WTC11 (cell line): ENCODE measurements around the gene SMIM1. TPM values are rescaled to one million over a fixed set of nuclear protein-coding genes. Genes with fewer than 3 reads are reported as not detected.

Experiments
- ATAC-seq: fragments of 200-7000 bp; cut with Tn5 transposase; 2 replicates; pipeline ENCODE4 v1.10.0; 2021; ENCODE audit warnings: mild to moderate bottlenecking, moderate library complexity
- CTCF ChIA-PET: fragments of 300-600 bp; sonication (Branson Sonifier 250); formaldehyde crosslinking; loops from one replicate; lab custom pipeline; 2021; ENCODE audit warnings: antibody characterized with exemption; lab: Charles Lee
- POLR2A ChIA-PET: fragments of 350-600 bp; sonication (Branson Sonifier 250); formaldehyde crosslinking; loops from one replicate; lab custom pipeline; 2021; ENCODE audit warnings: antibody characterized with exemption; lab: Charles Lee
- DNase-seq: peaks from one replicate; pipeline ENCODE4 v3.0.0; 2021; ENCODE audit warnings: low spot score
- H3K27ac Mint-ChIP-seq: 2 replicates; pipeline ENCODE4 v1.8.0; 2021; ENCODE audit warnings: mixed read lengths
- H3K27me3 Mint-ChIP-seq: 2 replicates; pipeline ENCODE4 v1.8.0; 2021; ENCODE audit warnings: low read depth, mild to moderate bottlenecking, moderate library complexity, mixed read lengths
- H3K36me3 Mint-ChIP-seq: 2 replicates; pipeline ENCODE4 v1.8.0; 2021; ENCODE audit warnings: mixed read lengths
- H3K4me1 Mint-ChIP-seq: 2 replicates; pipeline ENCODE4 v1.8.0; 2022; ENCODE audit warnings: mixed read lengths
- H3K4me3 Mint-ChIP-seq: 2 replicates; pipeline ENCODE4 v1.8.0; 2021; ENCODE audit warnings: mild to moderate bottlenecking, moderate library complexity, mixed read lengths
- H3K9me3 Mint-ChIP-seq: 2 replicates; pipeline ENCODE4 v1.8.0; 2021; ENCODE audit warnings: mixed read lengths
- AFF4 ChIP-seq: sonication (generic); formaldehyde crosslinking; IDR thresholded peaks from 2 replicates; pipeline ENCODE4 v1.8.1; 2023; ENCODE audit warnings: mild to moderate bottlenecking, missing genetic modification reagents, borderline replicate concordance
- GRHL2 ChIP-seq: fragments of 250-450 bp; sonication (Bioruptor Pico); IDR thresholded peaks from 2 replicates; pipeline ENCODE4 v1.8.0; 2022; ENCODE audit warnings: mild to moderate bottlenecking, moderate library complexity; ENCODE audit not compliant: insufficient replicate concordance, severe bottlenecking
- NFATC4 ChIP-seq: fragments of 250-450 bp; sonication (Bioruptor Pico); IDR thresholded peaks from 2 replicates; pipeline ENCODE4 v1.9.0; 2021; ENCODE audit warnings: mild to moderate bottlenecking
- NR3C1 ChIP-seq: sonication (generic); formaldehyde crosslinking; conservative IDR thresholded peaks from 2 replicates; pipeline ENCODE4 v1.8.1; 2023; ENCODE audit warnings: low read depth, mild to moderate bottlenecking, missing genetic modification reagents
- PRDM15 ChIP-seq: sonication (generic); formaldehyde crosslinking; IDR thresholded peaks from 2 replicates; pipeline ENCODE4 v1.8.0; 2022; ENCODE audit warnings: missing genetic modification reagents
- RELA ChIP-seq: sonication (generic); formaldehyde crosslinking; IDR thresholded peaks from 2 replicates; pipeline ENCODE4 v1.8.1; 2022; ENCODE audit warnings: missing genetic modification reagents, mild to moderate bottlenecking, borderline replicate concordance
- TP53 ChIP-seq: sonication (generic); formaldehyde crosslinking; IDR thresholded peaks from 2 replicates; pipeline ENCODE4 v1.8.1; 2023; ENCODE audit warnings: mild to moderate bottlenecking, missing genetic modification reagents
- ZMAT4 ChIP-seq: fragments of 250-450 bp; sonication (Bioruptor Pico); IDR thresholded peaks from 2 replicates; pipeline ENCODE4 v1.9.0; 2021; ENCODE audit warnings: mild to moderate bottlenecking
- ZNF138 ChIP-seq: sonication (generic); formaldehyde crosslinking; conservative IDR thresholded peaks from 2 replicates; pipeline ENCODE4 v1.8.1; 2022; ENCODE audit warnings: mild to moderate bottlenecking, moderate library complexity, missing genetic modification reagents
- ZNF281 ChIP-seq: sonication (generic); formaldehyde crosslinking; IDR thresholded peaks from 2 replicates; pipeline ENCODE4 v1.8.0; 2023; ENCODE audit warnings: mild to moderate bottlenecking, missing genetic modification reagents
- ZNF532 ChIP-seq: fragments of 250-450 bp; sonication (Bioruptor Pico); IDR thresholded peaks from 2 replicates; pipeline ENCODE4 v1.9.0; 2021; ENCODE audit warnings: mild to moderate bottlenecking, borderline replicate concordance
- total RNA-seq: library from RNA; stranded (reverse); gene quantifications from 3 replicates; pipeline ENCODE4 v1.2.3, GENCODE V29; 2021
- TF ChIP-seq, protein P1 (sequence below): fragments of 250-450 bp; sonication (Bioruptor Pico); IDR thresholded peaks from 2 replicates; pipeline ENCODE4 v1.8.0; 2021; ENCODE audit warnings: mild to moderate bottlenecking
- TF ChIP-seq, protein P2 (sequence below): sonication (generic); formaldehyde crosslinking; IDR thresholded peaks from 2 replicates; pipeline ENCODE4 v1.8.0; 2023; ENCODE audit warnings: missing genetic modification reagents, mild to moderate bottlenecking, borderline replicate concordance

SMIM1 gene
- total RNA-seq, 1 experiment from 2014 or later = 10.2 TPM

GRCh38 chr1:3762151-3762872, 10.2 kb upstream of the SMIM1 start:
- Mint-ChIP-seq H3K27ac (no peak overlapping the region), H3K4me1 (0 out of 2 replicates have a peak, but pooled peaks cover 3% of the 10 kb centered on the region), H3K27me3 (peaks cover 35% of the 10 kb centered on the region), H3K9me3 (peaks cover 23% of the 10 kb centered on the region), H3K36me3 (peaks cover 3% of the 10 kb centered on the region; the same call in 1 of the 2 replicates), H3K4me3 (no peak overlapping the region)
- ATAC-seq (no peak), DNase-seq (no peak)
- CTCF ChIA-PET = interaction anchor here (1.4 kb wide), 1 partner anchor 9 kb away, joined by 3 read pairs; no protein-coding TSS in a partner anchor
- POLR2A ChIA-PET = no interaction called here
- no peak for TF ChIP-seq GRHL2 (CRISPR knock-in tag)
- TF ChIP-seq, protein P1, sequence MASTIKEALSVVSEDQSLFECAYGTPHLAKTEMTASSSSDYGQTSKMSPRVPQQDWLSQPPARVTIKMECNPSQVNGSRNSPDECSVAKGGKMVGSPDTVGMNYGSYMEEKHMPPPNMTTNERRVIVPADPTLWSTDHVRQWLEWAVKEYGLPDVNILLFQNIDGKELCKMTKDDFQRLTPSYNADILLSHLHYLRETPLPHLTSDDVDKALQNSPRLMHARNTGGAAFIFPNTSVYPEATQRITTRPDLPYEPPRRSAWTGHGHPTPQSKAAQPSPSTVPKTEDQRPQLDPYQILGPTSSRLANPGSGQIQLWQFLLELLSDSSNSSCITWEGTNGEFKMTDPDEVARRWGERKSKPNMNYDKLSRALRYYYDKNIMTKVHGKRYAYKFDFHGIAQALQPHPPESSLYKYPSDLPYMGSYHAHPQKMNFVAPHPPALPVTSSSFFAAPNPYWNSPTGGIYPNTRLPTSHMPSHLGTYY (CRISPR knock-in tag) = no peak
- TF ChIP-seq, protein P2, sequence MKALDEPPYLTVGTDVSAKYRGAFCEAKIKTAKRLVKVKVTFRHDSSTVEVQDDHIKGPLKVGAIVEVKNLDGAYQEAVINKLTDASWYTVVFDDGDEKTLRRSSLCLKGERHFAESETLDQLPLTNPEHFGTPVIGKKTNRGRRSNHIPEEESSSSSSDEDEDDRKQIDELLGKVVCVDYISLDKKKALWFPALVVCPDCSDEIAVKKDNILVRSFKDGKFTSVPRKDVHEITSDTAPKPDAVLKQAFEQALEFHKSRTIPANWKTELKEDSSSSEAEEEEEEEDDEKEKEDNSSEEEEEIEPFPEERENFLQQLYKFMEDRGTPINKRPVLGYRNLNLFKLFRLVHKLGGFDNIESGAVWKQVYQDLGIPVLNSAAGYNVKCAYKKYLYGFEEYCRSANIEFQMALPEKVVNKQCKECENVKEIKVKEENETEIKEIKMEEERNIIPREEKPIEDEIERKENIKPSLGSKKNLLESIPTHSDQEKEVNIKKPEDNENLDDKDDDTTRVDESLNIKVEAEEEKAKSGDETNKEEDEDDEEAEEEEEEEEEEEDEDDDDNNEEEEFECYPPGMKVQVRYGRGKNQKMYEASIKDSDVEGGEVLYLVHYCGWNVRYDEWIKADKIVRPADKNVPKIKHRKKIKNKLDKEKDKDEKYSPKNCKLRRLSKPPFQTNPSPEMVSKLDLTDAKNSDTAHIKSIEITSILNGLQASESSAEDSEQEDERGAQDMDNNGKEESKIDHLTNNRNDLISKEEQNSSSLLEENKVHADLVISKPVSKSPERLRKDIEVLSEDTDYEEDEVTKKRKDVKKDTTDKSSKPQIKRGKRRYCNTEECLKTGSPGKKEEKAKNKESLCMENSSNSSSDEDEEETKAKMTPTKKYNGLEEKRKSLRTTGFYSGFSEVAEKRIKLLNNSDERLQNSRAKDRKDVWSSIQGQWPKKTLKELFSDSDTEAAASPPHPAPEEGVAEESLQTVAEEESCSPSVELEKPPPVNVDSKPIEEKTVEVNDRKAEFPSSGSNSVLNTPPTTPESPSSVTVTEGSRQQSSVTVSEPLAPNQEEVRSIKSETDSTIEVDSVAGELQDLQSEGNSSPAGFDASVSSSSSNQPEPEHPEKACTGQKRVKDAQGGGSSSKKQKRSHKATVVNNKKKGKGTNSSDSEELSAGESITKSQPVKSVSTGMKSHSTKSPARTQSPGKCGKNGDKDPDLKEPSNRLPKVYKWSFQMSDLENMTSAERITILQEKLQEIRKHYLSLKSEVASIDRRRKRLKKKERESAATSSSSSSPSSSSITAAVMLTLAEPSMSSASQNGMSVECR (CRISPR knock-in tag) = no peak
- no peak for TF ChIP-seq PRDM15 (CRISPR knock-in tag)
- no peak for TF ChIP-seq NR3C1 (CRISPR knock-in tag)
- TF ChIP-seq ZNF532 (CRISPR knock-in tag) = no peak
- TF ChIP-seq ZNF138 (CRISPR knock-in tag) = no peak
- no peak for TF ChIP-seq TP53 (CRISPR knock-in tag)
- TF ChIP-seq ZNF281 (CRISPR knock-in tag) = no peak
- TF ChIP-seq RELA = no peak
- TF ChIP-seq ZMAT4 (CRISPR knock-in tag) = no peak
- TF ChIP-seq NFATC4 (CRISPR knock-in tag) = no peak
- TF ChIP-seq AFF4 = no peak
